ENCODE results near the gene EPHA7.

EPHA7 gene

GRCh38 chr6:93319304-93319703, 100.1 kb downstream of the EPHA7 start:
- no peak for DNase-seq

GRCh38 chr6:93318121-93318520, 101.2 kb downstream of the EPHA7 start:
- DNase-seq, result no peak

GRCh38 chr6:93317592-93317991, 101.8 kb downstream of the EPHA7 start:
- DNase-seq, result no peak

- DNase-seq, result no peak
Observed at GRCh38 chr6:93307505-93308409, 111.6 kb downstream of the EPHA7 start.

- no peak for DNase-seq
Observed at GRCh38 chr6:93305088-93305487, 114.3 kb downstream of the EPHA7 start.

GRCh38 chr6:93304505-93304904, 114.9 kb downstream of the EPHA7 start:
- no peak for DNase-seq

- no peak for DNase-seq
Observed at GRCh38 chr6:93300661-93301060, 118.7 kb downstream of the EPHA7 start.

- no peak for DNase-seq
Observed at GRCh38 chr6:93299622-93300021, 119.7 kb downstream of the EPHA7 start.

- DNase-seq, result no peak
Observed at GRCh38 chr6:93295631-93296030, 123.7 kb downstream of the EPHA7 start.

GRCh38 chr6:93294879-93295278, 124.5 kb downstream of the EPHA7 start:
- no peak for DNase-seq

- no peak for DNase-seq
Observed at GRCh38 chr6:93293872-93294271, 125.5 kb downstream of the EPHA7 start.

GRCh38 chr6:93293460-93293859, 125.9 kb downstream of the EPHA7 start:
- DNase-seq, result no peak

- no peak for DNase-seq
Observed at GRCh38 chr6:93282521-93283031, 136.8 kb downstream of the EPHA7 start.

- DNase-seq, result no peak
Observed at GRCh38 chr6:93278241-93278640, 141.1 kb downstream of the EPHA7 start.

- DNase-seq, result no peak
Observed at GRCh38 chr6:93272896-93273295, 146.5 kb downstream of the EPHA7 start.

- DNase-seq, result no peak
Observed at GRCh38 chr6:93272211-93272610, 147.1 kb downstream of the EPHA7 start.

- no peak for DNase-seq
Observed at GRCh38 chr6:93266116-93266817, 153.1 kb downstream of the EPHA7 start.

- no peak for DNase-seq
Observed at GRCh38 chr6:93260881-93261280, 158.5 kb downstream of the EPHA7 start.

GRCh38 chr6:93259332-93259731, 160.0 kb downstream of the EPHA7 start:
- no peak for DNase-seq

GRCh38 chr6:93252930-93253329, 166.4 kb downstream of the EPHA7 start:
- no peak for DNase-seq

- no peak for DNase-seq
Observed at GRCh38 chr6:93248631-93249030, 170.7 kb downstream of the EPHA7 start.

GRCh38 chr6:93243231-93243778, 176.1 kb downstream of the EPHA7 start:
- no peak for DNase-seq

GRCh38 chr6:93242049-93242448, 177.3 kb downstream of the EPHA7 start:
- DNase-seq, result no peak

GRCh38 chr6:93238632-93239031, 180.7 kb downstream of the EPHA7 start:
- no peak for DNase-seq

Measured in stimulated activated CD8-positive, alpha-beta memory T cell treated with anti-CD3 and anti-CD28 coated beads, Interleukin-4, amount 100 ng/mL, for 48 hours (primary cell).